NCI-H748 (cell line): ENCODE results near the gene KIFC1.
"Not testable (repeated sequence)": the region's sequence is repeated elsewhere in the genome, so short reads cannot be mapped to it uniquely, and the experiment has no call there.

Source experiments
- DNase-seq: peaks from one replicate; lab custom pipeline; 2025; ENCODE audit not compliant: unreplicated experiment; lab: John Stamatoyannopoulos, UW

Gene KIFC1

GRCh38 chr6:33375143-33375671 is 16.4 kb upstream of the KIFC1 start:
- no peak for DNase-seq

- DNase-seq: no peak
Measured at GRCh38 chr6:33377171-33377570, 14.5 kb upstream of the KIFC1 start.

- not testable (repeated sequence) for DNase-seq
Measured at GRCh38 chr6:33379184-33379583, 12.4 kb upstream of the KIFC1 start.

- no peak for DNase-seq
Measured at GRCh38 chr6:33380272-33380981, 11.2 kb upstream of the KIFC1 start.

GRCh38 chr6:33383427-33384185 is 8.0 kb upstream of the KIFC1 start:
- no peak for DNase-seq

- no peak for DNase-seq
Measured at GRCh38 chr6:33384581-33385020, 7.0 kb upstream of the KIFC1 start.

- DNase-seq: no peak
Measured at GRCh38 chr6:33390173-33390572, 1.4 kb upstream of the KIFC1 start.

GRCh38 chr6:33390767-33391277 is 801 bp upstream of the KIFC1 start:
- no peak for DNase-seq

GRCh38 chr6:33391922-33392594 is 435 bp downstream of the KIFC1 start:
- peak; percentile 62 for DNase-seq

- peak; percentile 34 for DNase-seq
Measured at GRCh38 chr6:33392595-33392948, 949 bp downstream of the KIFC1 start.

- DNase-seq: no peak
Measured at GRCh38 chr6:33392979-33393378, 1.4 kb downstream of the KIFC1 start.

GRCh38 chr6:33397541-33397940 is 5.9 kb downstream of the KIFC1 start:
- no peak for DNase-seq

GRCh38 chr6:33398601-33399000 is 7.0 kb downstream of the KIFC1 start:
- DNase-seq: not testable (repeated sequence)

- DNase-seq: not testable (repeated sequence)
Measured at GRCh38 chr6:33399881-33400280, 8.3 kb downstream of the KIFC1 start.

- no peak for DNase-seq
Measured at GRCh38 chr6:33404884-33405283, 13.3 kb downstream of the KIFC1 start.

- no peak for DNase-seq
Measured at GRCh38 chr6:33405386-33405940, 13.8 kb downstream of the KIFC1 start.

- DNase-seq: no peak
Measured at GRCh38 chr6:33406126-33406525, 14.5 kb downstream of the KIFC1 start.

GRCh38 chr6:33407132-33407718 is 15.6 kb downstream of the KIFC1 start:
- DNase-seq: no peak

GRCh38 chr6:33410050-33410710 is 18.6 kb downstream of the KIFC1 start:
- DNase-seq: peak; percentile 99
